Ovary (tissue), 9 donors: ENCODE measurements around the gene STAB1. TPM values are rescaled to one million over a fixed set of nuclear protein-coding genes. Genes with fewer than 3 reads are reported as not detected.

ENCODE experiments used
- DNase-seq, 5 donors: peaks; one replicate each; pipeline ENCODE4 v3.0.0-alpha.2; 2019 to 2020
- H3K27ac ChIP-seq, 2 donors: fragments of 200-600 bp; one replicate each; pipeline versions ENCODE4 v1.5.1 to v1.8.0; 2019 to 2022
- H3K27me3 ChIP-seq: fragments of 200-600 bp; one replicate; pipeline ENCODE4 v1.8.0; 2022
- H3K36me3 ChIP-seq: fragments of 200-600 bp; sonication (generic); one replicate; pipeline ENCODE4 v1.5.1; 2019
- H3K4me1 ChIP-seq: one replicate; pipeline ENCODE4 v1.8.1; 2013; ENCODE audit warnings: mild to moderate bottlenecking, moderate library complexity; ENCODE audit not compliant: insufficient read depth
- H3K4me3 ChIP-seq: fragments of 200-600 bp; sonication (generic); one replicate; pipeline ENCODE4 v1.5.1; 2017
- H3K9me3 ChIP-seq, 2 donors: fragments of 200-600 bp in 1 of 2; sonication (generic) in 1 of 2; one replicate each; pipeline versions ENCODE4 v1.5.1 to v1.8.1; 2013 to 2019; ENCODE audit warnings: mild to moderate bottlenecking in 1 of 2, moderate library complexity in 1 of 2
- CTCF ChIP-seq, 3 donors: fragments of 450-650 bp in 2 of 3; fragments of 200-600 bp in 1 of 3; IDR thresholded peaks; one replicate each; pipeline versions ENCODE4 v1.5.1 to v1.8.0; 2016 to 2022; ENCODE audit warnings: antibody characterized with exemption in 3 of 3, mild to moderate bottlenecking in 1 of 3
- EP300 ChIP-seq: sonication (generic); formaldehyde crosslinking; IDR thresholded peaks from one replicate; pipeline ENCODE4 v1.6.1; 2017; ENCODE audit warnings: antibody characterized with exemption
- POLR2A ChIP-seq: fragments of 450-650 bp; IDR thresholded peaks from one replicate; pipeline ENCODE4 v1.6.1; 2017; ENCODE audit warnings: antibody characterized with exemption, mild to moderate bottlenecking, moderate library complexity
- WGBS, 3 donors: extraction: QIAGEN DNeasy Blood & Tissue Kit in 1 of 3; methylation state at CpG; one replicate each; pipeline versions ENCODE4 v1.1.5 to v1.1.7; 2013 to 2017; 5-methylcytosine and 5-hydroxymethylcytosine counted together
- intact Hi-C, 4 donors: fragments of 100-400 bp; cut with DNase I; formaldehyde crosslinking; loops; one replicate each; pipeline versions ENCODE4 v1.11.0 to v1.15.1; 2022 to 2023
- polyA plus RNA-seq, 2 donors: library from polyadenylated mRNA; stranded (reverse); fragments of 200-250 nt in 1 of 2; fragments of 350-450 nt in 1 of 2; fragmentation: Illumina TruSeq in 1 of 2; extraction: RNeasy Lipid Tissue Mini Kit (QIAGEN cat#74804) in 1 of 2; gene quantifications; one replicate each; pipeline ENCODE4 v1.2.3, GENCODE V29; 2013 to 2014
- total RNA-seq, 7 donors: library from RNA; depleted of rRNA in 2 of 7; stranded (reverse); fragments of >200 nt in 2 of 7; fragmentation: NEBNext Ultra II Directional in 3 of 7; extraction: Animal tissue kit (Norgen Biotek cat#: 25700) in 3 of 7; gene quantifications; one replicate each; pipeline versions ENCODE4 v1.1.0 to v1.2.4, GENCODE V29; 2016 to 2023
- donor health status: DM: no; HTN: no; CAD: no; lungs with moderate emphysema.
- donor health status: DM: no; HTN: no; CAD: no.
- donor health status: Bipolar disorder and iron deficiency.
- donor health status: DM: yes; HTN: yes; CAD: no.
- donor health status: DM: no; HTN: no; CAD: no.
- donor health status: DM: yes; HTN: yes; CAD: no.

Gene STAB1
- total and polyA plus RNA-seq, 9 donors = 21.4 to 114 (median 47.5) TPM

GRCh38 chr3:52528586-52529375 is 33.6 kb downstream of the STAB1 start:
- Histone ChIP-seq H3K9me3 (no peaks in the 10 kb centered on the region), H3K27ac (no peak overlapping the region), H3K4me1 (peaks cover 10% of the 10 kb centered on the region), H3K4me3 (no peak overlapping the region), H3K27me3 (no peaks in the 10 kb centered on the region), H3K36me3 (no peaks in the 10 kb centered on the region)
- DNase-seq = peak in 3 of 5 donors; percentile 31 to 44 (median 38)
- 88 to 93% (median 91%) methylated on average over 24 to 25 of the region's 25 CpGs for WGBS, 3 donors
- intact Hi-C loops = no loop called here
- TF ChIP-seq POLR2A = no peak
- TF ChIP-seq EP300 = no peak
- TF ChIP-seq CTCF (IDR thresholded peaks at IDR 0.05) = no peak

GRCh38 chr3:52529376-52530333 is 34.5 kb downstream of the STAB1 start:
- Histone ChIP-seq H3K27me3 (no peaks in the 10 kb centered on the region), H3K9me3 (no peaks in the 10 kb centered on the region), H3K36me3 (no peaks in the 10 kb centered on the region), H3K27ac (no peak overlapping the region), H3K4me3 (no peak overlapping the region), H3K4me1 (peaks cover 12% of the 10 kb centered on the region)
- 81 to 89% (median 83%) methylated on average over 12 of the region's 12 CpGs for WGBS, 3 donors
- intact Hi-C loops = loop anchor here in 2 of 4 donors (5.0 to 10.0 kb wide), 3 partner anchors 77 to 175 kb away; partner anchors contain the start of genes GLT8D1 (in 1 of the 2), GNL3 (in 1 of the 2), PBRM1 (in 1 of the 2) and SPCS1 (in 1 of the 2)
- no peak for TF ChIP-seq CTCF (IDR thresholded peaks at IDR 0.05)
- DNase-seq = peak in 3 of 5 donors; percentile 15 to 30 (median 26)

- no peaks in the 10 kb centered on the region for H3K27me3 ChIP-seq
- TF ChIP-seq CTCF (IDR thresholded peaks at IDR 0.05) (no peak), POLR2A (no peak), EP300 (no peak)
- 79 to 83% (median 82%) methylated on average over 9 to 10 of the region's 10 CpGs for WGBS, 3 donors
- intact Hi-C loops = loop anchor here in 2 of 4 donors (5.0 to 10.0 kb wide), 3 partner anchors 79 to 174 kb away; partner anchors contain the start of genes GLT8D1 (in 1 of the 2), GNL3 (in 1 of the 2), PBRM1 (in 1 of the 2) and SPCS1 (in 1 of the 2)
- H3K4me3 ChIP-seq = no peak overlapping the region
- H3K9me3 ChIP-seq = no peaks in the 10 kb centered on the region
- H3K36me3 ChIP-seq = no peaks in the 10 kb centered on the region
- DNase-seq = peak in 4 of 5 donors; percentile 17 to 33 (median 22)
- peaks cover 16% of the 10 kb centered on the region for H3K4me1 ChIP-seq
- H3K27ac ChIP-seq = no peak overlapping the region
Observed at GRCh38 chr3:52530918-52531826, 36.0 kb downstream of the STAB1 start.
